ENCODE measurements around the gene SEMA3C. TPM values are rescaled to one million over a fixed set of nuclear protein-coding genes. Genes with fewer than 3 reads are reported as not detected.

The SEMA3C gene
- total RNA-seq, 1 donor from 2014 or later: 37.2 TPM

- Histone ChIP-seq H3K36me3 (no peaks in the 10 kb centered on the region), H3K4me3 (no peak overlapping the region), H3K27ac (no peak overlapping the region), H3K4me1 (no peaks in the 10 kb centered on the region), H3K9me3 (no peaks in the 10 kb centered on the region), H3K27me3 (no peaks in the 10 kb centered on the region)
- intact Hi-C loops (cut with DNase I): no loop called here
- DNase-seq (no peak), ATAC-seq (no peak)
- TF ChIP-seq, protein P1, sequence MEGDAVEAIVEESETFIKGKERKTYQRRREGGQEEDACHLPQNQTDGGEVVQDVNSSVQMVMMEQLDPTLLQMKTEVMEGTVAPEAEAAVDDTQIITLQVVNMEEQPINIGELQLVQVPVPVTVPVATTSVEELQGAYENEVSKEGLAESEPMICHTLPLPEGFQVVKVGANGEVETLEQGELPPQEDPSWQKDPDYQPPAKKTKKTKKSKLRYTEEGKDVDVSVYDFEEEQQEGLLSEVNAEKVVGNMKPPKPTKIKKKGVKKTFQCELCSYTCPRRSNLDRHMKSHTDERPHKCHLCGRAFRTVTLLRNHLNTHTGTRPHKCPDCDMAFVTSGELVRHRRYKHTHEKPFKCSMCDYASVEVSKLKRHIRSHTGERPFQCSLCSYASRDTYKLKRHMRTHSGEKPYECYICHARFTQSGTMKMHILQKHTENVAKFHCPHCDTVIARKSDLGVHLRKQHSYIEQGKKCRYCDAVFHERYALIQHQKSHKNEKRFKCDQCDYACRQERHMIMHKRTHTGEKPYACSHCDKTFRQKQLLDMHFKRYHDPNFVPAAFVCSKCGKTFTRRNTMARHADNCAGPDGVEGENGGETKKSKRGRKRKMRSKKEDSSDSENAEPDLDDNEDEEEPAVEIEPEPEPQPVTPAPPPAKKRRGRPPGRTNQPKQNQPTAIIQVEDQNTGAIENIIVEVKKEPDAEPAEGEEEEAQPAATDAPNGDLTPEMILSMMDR (IDR thresholded peaks at IDR 0.05): no peak
These were observed 183.5 kb downstream of the SEMA3C start for GRCh38 chr7:80735330-80735729.

- Histone ChIP-seq H3K27me3 (no peaks in the 10 kb centered on the region), H3K4me3 (no peak overlapping the region), H3K9me3 (no peaks in the 10 kb centered on the region), H3K4me1 (peaks cover 5% of the 10 kb centered on the region), H3K27ac (no peak overlapping the region), H3K36me3 (no peaks in the 10 kb centered on the region)
- ATAC-seq: no peak
- no peak for DNase-seq
- TF ChIP-seq, protein P1 (IDR thresholded peaks at IDR 0.05): no peak
- intact Hi-C loops (cut with DNase I): no loop called here
These were observed 184.8 kb downstream of the SEMA3C start for GRCh38 chr7:80734011-80734410.

- peaks cover 5% of the 10 kb centered on the region for H3K4me1 ChIP-seq
These were observed 185.4 kb downstream of the SEMA3C start for GRCh38 chr7:80733333-80733915.

DNA sequence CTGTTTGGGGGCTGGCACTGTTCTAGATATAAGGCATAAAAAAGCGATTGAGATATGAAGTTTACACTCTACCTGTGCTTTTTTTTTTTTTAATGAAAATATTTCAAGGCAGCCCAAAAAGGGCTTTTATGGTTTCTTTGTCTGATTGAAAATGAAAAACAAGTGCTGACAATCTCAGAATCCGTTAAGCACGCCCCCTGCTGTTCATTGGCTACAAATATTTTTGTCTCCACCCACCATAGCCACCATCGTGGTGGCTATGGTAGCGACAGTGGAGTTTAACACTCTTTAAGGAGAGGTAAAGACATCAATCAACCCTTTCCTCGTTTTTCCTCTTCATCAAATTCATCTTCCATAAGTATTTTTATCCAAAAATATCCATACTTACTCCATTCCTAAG, 186.2 kb downstream of the SEMA3C start:
- H3K4me3 ChIP-seq: no peak overlapping the region
- H3K4me1 ChIP-seq: peaks cover 5% of the 10 kb centered on the region
- no peaks in the 10 kb centered on the region for H3K9me3 ChIP-seq
- TF ChIP-seq, protein P1 (IDR thresholded peaks at IDR 0.05): no peak
- H3K27ac ChIP-seq: no peak overlapping the region
- no peaks in the 10 kb centered on the region for H3K36me3 ChIP-seq
- intact Hi-C loops (cut with DNase I): no loop called here
- H3K27me3 ChIP-seq: no peaks in the 10 kb centered on the region
- DNase-seq (no peak), ATAC-seq (no peak)

More at GRCh38 chr7:80733333-80733915, 185.4 kb downstream of the SEMA3C start:
- no peak overlapping the region for H3K27ac ChIP-seq
- H3K9me3 ChIP-seq: no peaks in the 10 kb centered on the region
- H3K36me3 ChIP-seq: no peaks in the 10 kb centered on the region
- H3K4me3 ChIP-seq: no peak overlapping the region
- ATAC-seq (no peak), DNase-seq (no peak)
- H3K27me3 ChIP-seq: no peaks in the 10 kb centered on the region
- TF ChIP-seq, protein P1 (IDR thresholded peaks at IDR 0.05): no peak
- intact Hi-C loops (cut with DNase I): no loop called here

DNA sequence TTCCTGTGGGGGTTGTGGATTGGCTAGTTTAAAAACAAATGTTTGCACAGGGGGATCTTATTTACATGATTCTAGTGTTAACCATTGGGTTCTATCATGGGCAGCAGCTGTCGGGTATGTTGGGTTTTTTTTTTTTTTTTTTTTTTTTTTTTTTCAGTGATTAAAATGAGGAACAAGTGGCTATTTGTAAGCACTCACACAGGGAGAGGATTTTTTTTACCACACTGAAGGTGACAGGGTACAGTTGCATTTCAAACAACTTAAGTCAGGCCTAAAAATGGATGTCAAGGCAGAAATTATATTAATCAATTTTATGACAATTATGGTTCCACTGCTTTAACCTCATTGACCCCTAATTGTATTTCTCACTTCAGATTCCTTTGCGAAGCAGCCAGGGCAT, 187.6 kb downstream of the SEMA3C start:
- no peaks in the 10 kb centered on the region for H3K27me3 ChIP-seq
- H3K36me3 ChIP-seq: no peaks in the 10 kb centered on the region
- no peak overlapping the region for H3K27ac ChIP-seq
- H3K9me3 ChIP-seq: no peaks in the 10 kb centered on the region
- TF ChIP-seq, protein P1 (IDR thresholded peaks at IDR 0.05): no peak
- intact Hi-C loops (cut with DNase I): no loop called here
- DNase-seq (no peak), ATAC-seq (no peak)
- peaks cover 5% of the 10 kb centered on the region for H3K4me1 ChIP-seq
- no peak overlapping the region for H3K4me3 ChIP-seq

Measured in upper lobe of right lung (tissue), 1 donor.